H9 (cell line): Measurements from ENCODE around the gene CFAP97D2. TPM values are rescaled to one million over a fixed set of nuclear protein-coding genes. Genes with fewer than 3 reads are reported as not detected.

Experiments used
- DNase-seq: peaks from one replicate; pipeline ENCODE4 v3.0.0-alpha.2; 2017
- H2AFZ ChIP-seq: one replicate; pipeline ENCODE4 v1.6.1; 2013; ENCODE audit warnings: mild to moderate bottlenecking, low read length, control low read depth, moderate library complexity
- H2AK5ac ChIP-seq: 2 replicates; pipeline ENCODE4 v1.6.1; 2013; ENCODE audit warnings: low read length, control low read depth, mixed read lengths; ENCODE audit not compliant: insufficient read length
- H2BK120ac ChIP-seq: one replicate; pipeline ENCODE4 v1.6.1; 2013; ENCODE audit warnings: low read depth, mild to moderate bottlenecking, low read length, control low read depth, inconsistent platforms; ENCODE audit not compliant: poor library complexity, severe bottlenecking
- H2BK12ac ChIP-seq: 2 replicates; pipeline ENCODE4 v1.6.1; 2013; ENCODE audit warnings: low read length, control low read depth, mixed read lengths, low read depth; ENCODE audit not compliant: insufficient read length
- H2BK15ac ChIP-seq: 2 replicates; pipeline ENCODE4 v1.6.1; 2013; ENCODE audit warnings: low read depth, low read length, control low read depth
- H2BK20ac ChIP-seq: one replicate; pipeline ENCODE4 v1.6.1; 2013; ENCODE audit warnings: low read depth, mild to moderate bottlenecking, low read length, control low read depth, inconsistent platforms; ENCODE audit not compliant: poor library complexity, severe bottlenecking
- H2BK5ac ChIP-seq: 2 replicates; pipeline ENCODE4 v1.6.1; 2013; ENCODE audit warnings: low read length, control low read depth, mixed read lengths; ENCODE audit not compliant: insufficient read length
- H3K14ac ChIP-seq: 2 replicates; pipeline ENCODE4 v1.6.1; 2013; ENCODE audit warnings: low read length, control low read depth; ENCODE audit not compliant: insufficient read depth
- H3K18ac ChIP-seq: 2 replicates; pipeline ENCODE4 v1.6.1; 2013; ENCODE audit warnings: low read depth, mild to moderate bottlenecking, mixed read lengths, low read length, control low read depth; ENCODE audit not compliant: insufficient read length
- H3K23ac ChIP-seq: 2 replicates; pipeline ENCODE4 v1.6.1; 2013; ENCODE audit warnings: low read length, control low read depth, mixed read lengths, low read depth; ENCODE audit not compliant: insufficient read length
- H3K23me2 ChIP-seq: 2 replicates; pipeline ENCODE4 v1.6.1; 2013; ENCODE audit warnings: low read depth, mild to moderate bottlenecking, mixed read lengths, low read length, control low read depth; ENCODE audit not compliant: insufficient read length, poor library complexity, severe bottlenecking
- H3K27ac ChIP-seq: 2 replicates; pipeline ENCODE4 v1.5.1; 2013; ENCODE audit warnings: low read length, control low read depth, mixed read lengths, low read depth; ENCODE audit not compliant: insufficient read length
- H3K27me3 ChIP-seq: 2 replicates; pipeline ENCODE4 v1.6.1; 2013; ENCODE audit warnings: low read length, control low read depth, inconsistent platforms; ENCODE audit not compliant: insufficient read depth
- H3K4ac ChIP-seq: 2 replicates; pipeline ENCODE4 v1.6.1; 2013; ENCODE audit warnings: low read depth, mild to moderate bottlenecking, control low read depth, inconsistent platforms, low read length, moderate library complexity
- H3K4me1 ChIP-seq: 2 replicates; pipeline ENCODE4 v1.6.1; 2013; ENCODE audit warnings: low read length, control low read depth, inconsistent platforms; ENCODE audit not compliant: insufficient read depth
- H3K4me2 ChIP-seq: 2 replicates; pipeline ENCODE4 v1.6.1; 2013; ENCODE audit warnings: low read length, control low read depth, mixed read lengths; ENCODE audit not compliant: insufficient read length, insufficient read depth
- H3K56ac ChIP-seq: 2 replicates; pipeline ENCODE4 v1.6.1; 2013; ENCODE audit warnings: low read depth, mild to moderate bottlenecking, mixed read lengths, low read length, control low read depth; ENCODE audit not compliant: insufficient read length
- H3K79me1 ChIP-seq: 2 replicates; pipeline ENCODE4 v1.6.1; 2013; ENCODE audit warnings: low read depth, mild to moderate bottlenecking, moderate library complexity, low read length, control low read depth, inconsistent platforms; ENCODE audit not compliant: insufficient read depth, poor library complexity, severe bottlenecking
- H3K79me2 ChIP-seq: 2 replicates; pipeline ENCODE4 v1.6.1; 2013; ENCODE audit warnings: low read length, control low read depth, inconsistent platforms; ENCODE audit not compliant: insufficient read depth
- H3K9ac ChIP-seq: 2 replicates; pipeline ENCODE4 v1.6.1; 2013; ENCODE audit warnings: low read length, control low read depth, mixed read lengths; ENCODE audit not compliant: insufficient read length; ENCODE audit errors: extremely low read depth
- H3K9me3 ChIP-seq: one replicate; pipeline ENCODE4 v1.6.1; 2013; ENCODE audit warnings: low read depth, low read length, inconsistent platforms; ENCODE audit not compliant: control insufficient read depth
- H3T11ph ChIP-seq: one replicate; pipeline ENCODE4 v1.6.1; 2013; ENCODE audit warnings: mild to moderate bottlenecking, low read length, control low read depth, inconsistent platforms
- H4K20me1 ChIP-seq: one replicate; pipeline ENCODE4 v1.6.1; 2013; ENCODE audit not compliant: control insufficient read depth, insufficient read length, insufficient read depth
- H4K5ac ChIP-seq: 2 replicates; pipeline ENCODE4 v1.6.1; 2013; ENCODE audit warnings: low read depth, mild to moderate bottlenecking, mixed read lengths, low read length, control low read depth; ENCODE audit not compliant: insufficient read length
- H4K8ac ChIP-seq: replicated peaks from 2 replicates; pipeline ENCODE4 v1.6.1; 2013; ENCODE audit warnings: low read length, control low read depth, mixed read lengths, low read depth; ENCODE audit not compliant: insufficient read length
- H4K91ac ChIP-seq: 2 replicates; pipeline ENCODE4 v1.6.1; 2013; ENCODE audit warnings: low read depth, mild to moderate bottlenecking, moderate library complexity, mixed read lengths, low read length, control low read depth; ENCODE audit not compliant: insufficient read length
- H3K27ac Mint-ChIP-seq, 3 experiments: 2 replicates in 2 of 3; 3 replicates in 1 of 3; pipeline ENCODE4 v1.8.0; 2020 to 2021; ENCODE audit warnings: mixed read lengths in 3 of 3, mild to moderate bottlenecking in 1 of 3, moderate library complexity in 1 of 3
- H3K27me3 Mint-ChIP-seq: 2 replicates; pipeline ENCODE4 v1.8.0; 2021; ENCODE audit warnings: low read depth, mild to moderate bottlenecking, moderate library complexity, mixed read lengths
- H3K36me3 Mint-ChIP-seq, 3 experiments: 2 replicates in 2 of 3; 3 replicates in 1 of 3; pipeline ENCODE4 v1.8.0; 2020 to 2021; ENCODE audit warnings: low read depth in 3 of 3, mixed read lengths in 3 of 3; ENCODE audit not compliant: insufficient read depth in 1 of 3
- H3K4me1 Mint-ChIP-seq, 2 experiments: 2 replicates each; pipeline ENCODE4 v1.8.0; 2020; ENCODE audit warnings: mixed read lengths in 2 of 2
- H3K4me3 Mint-ChIP-seq, 2 experiments: 2 replicates in 1 of 2; 3 replicates in 1 of 2; pipeline ENCODE4 v1.8.0; 2020 to 2021; ENCODE audit warnings: mild to moderate bottlenecking in 2 of 2, mixed read lengths in 2 of 2, moderate library complexity in 1 of 2
- H3K9me3 Mint-ChIP-seq, 2 experiments: 2 replicates in 1 of 2; 3 replicates in 1 of 2; pipeline ENCODE4 v1.8.0; 2020; ENCODE audit warnings: mild to moderate bottlenecking in 2 of 2, mixed read lengths in 2 of 2, moderate library complexity in 1 of 2
- WGBS: extraction: QIAGEN DNeasy Blood & Tissue Kit; methylation state at CpG from one replicate; pipeline ENCODE4 v1.1.7; 2013; ENCODE audit warnings: missing lambda C conversion rate, low lambda C conversion rate, mixed read lengths; ENCODE audit not compliant: insufficient read length; ENCODE audit errors: extremely low coverage; 5-methylcytosine and 5-hydroxymethylcytosine counted together
- total RNA-seq: library from RNA; stranded (reverse); gene quantifications from 2 replicates; pipeline ENCODE4 v1.2.1, GENCODE V29; 2021
- TF ChIP-seq, protein P1 (sequence below): fragments of 200-600 bp; sonication (generic); conservative IDR thresholded peaks from 3 replicates; pipeline ENCODE4 v1.8.0; 2021; ENCODE audit warnings: antibody characterized with exemption, mild to moderate bottlenecking

CFAP97D2 gene
- total RNA-seq, 1 experiment from 2014 or later = not detected

DNA sequence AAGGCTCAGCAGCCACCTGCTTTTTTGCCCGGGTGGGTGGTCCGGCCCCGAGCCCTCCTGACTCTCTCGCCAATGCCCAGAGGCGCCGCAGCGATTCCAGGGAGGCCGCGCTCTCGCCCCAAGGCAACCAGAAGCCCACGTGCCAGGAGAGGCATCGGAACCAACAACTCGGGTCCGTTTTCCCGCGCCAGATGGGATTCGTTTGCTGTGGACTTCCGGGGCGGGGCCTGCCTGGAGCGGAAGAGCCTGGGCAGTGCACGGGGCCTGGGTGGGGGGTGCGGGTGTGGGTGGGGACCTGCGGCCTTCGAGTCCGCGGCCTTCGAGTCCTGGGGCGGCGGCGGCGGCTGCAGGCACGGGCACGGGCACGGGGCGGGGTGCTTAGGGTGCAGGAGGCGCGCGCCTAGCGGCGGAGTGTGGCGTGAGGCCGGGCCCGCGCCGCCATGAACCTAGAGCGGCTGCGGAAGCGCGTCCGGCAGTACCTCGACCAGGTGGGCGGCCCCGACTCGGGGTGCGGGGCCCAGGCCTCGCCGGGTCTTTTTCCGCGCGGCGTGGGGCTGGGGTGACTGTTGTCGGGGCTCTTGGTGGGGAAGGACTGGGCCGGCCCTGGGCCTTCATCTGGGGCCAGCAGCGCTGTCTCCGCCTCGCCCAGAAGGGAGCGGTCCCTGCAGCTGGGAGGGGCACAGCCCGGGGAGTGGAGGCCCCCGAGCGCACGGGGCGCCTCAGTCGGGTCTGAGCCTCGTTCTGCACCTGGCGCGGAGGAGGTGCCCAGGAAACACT lies 55.8 kb downstream of the CFAP97D2 start, which contains the start of gene CDC16:
Gene CDC16 (plus strand): TSS at position 253 of the 777 bp plus-strand sequence. CDS start 188 bp downstream, at position 441.
- H3K4me1 ChIP-seq = peaks cover 7% of the 10 kb centered on the region; the same call in 1 of the 2 replicates
- H2AFZ ChIP-seq = no peak within 1 kb of the TSS
- Mint-ChIP-seq H3K27ac (peak within 1 kb of the TSS in 2 of 3 experiments; percentile 47 to 76; a peak in 3 of 7 replicates), H3K36me3 (peaks cover 20 to 32% (median 29%) of the 10 kb centered on the region in 3 experiments), H3K4me1 (peaks cover 40 to 45% of the 10 kb centered on the region in 2 experiments), H3K27me3 (no peaks in the 10 kb centered on the region; the same call in none of the 2 replicates), H3K4me3 (peak within 1 kb of the TSS; percentile 85 to 91), H3K9me3 (0 out of 5 replicates have a peak, but pooled peaks cover 0 to 4% of the 10 kb centered on the region in 2 experiments)
- H4K8ac ChIP-seq = no peak within 1 kb of the TSS
- no peak within 1 kb of the TSS for H3K18ac ChIP-seq
- H2BK5ac ChIP-seq = no peak within 1 kb of the TSS
- no peak within 1 kb of the TSS for H2BK15ac ChIP-seq
- peaks cover 4% of the 10 kb centered on the region; the same call in 1 of the 2 replicates for H3K79me2 ChIP-seq
- H4K20me1 ChIP-seq = no peaks in the 10 kb centered on the region
- no peak within 1 kb of the TSS for H2BK120ac ChIP-seq
- no peak within 1 kb of the TSS for H2AK5ac ChIP-seq
- peak within 1 kb of the TSS; percentile 89 for H3K4me2 ChIP-seq
- peak; percentile 92 for DNase-seq
- H3K9me3 ChIP-seq = no peaks in the 10 kb centered on the region
- H2BK20ac ChIP-seq = no peak within 1 kb of the TSS
- no peak within 1 kb of the TSS for H3K14ac ChIP-seq
- no CpG with 5 or more reads among the region's 76 CpGs for WGBS
- H3K23ac ChIP-seq = no peak within 1 kb of the TSS
- H3K9ac ChIP-seq = peak within 1 kb of the TSS; percentile 42
- peaks cover 5% of the 10 kb centered on the region for H3K23me2 ChIP-seq
- H4K5ac ChIP-seq = no peak within 1 kb of the TSS
- no peak within 1 kb of the TSS for H4K91ac ChIP-seq
- H3K79me1 ChIP-seq = peaks cover 2% of the 10 kb centered on the region
- TF ChIP-seq, protein P1, sequence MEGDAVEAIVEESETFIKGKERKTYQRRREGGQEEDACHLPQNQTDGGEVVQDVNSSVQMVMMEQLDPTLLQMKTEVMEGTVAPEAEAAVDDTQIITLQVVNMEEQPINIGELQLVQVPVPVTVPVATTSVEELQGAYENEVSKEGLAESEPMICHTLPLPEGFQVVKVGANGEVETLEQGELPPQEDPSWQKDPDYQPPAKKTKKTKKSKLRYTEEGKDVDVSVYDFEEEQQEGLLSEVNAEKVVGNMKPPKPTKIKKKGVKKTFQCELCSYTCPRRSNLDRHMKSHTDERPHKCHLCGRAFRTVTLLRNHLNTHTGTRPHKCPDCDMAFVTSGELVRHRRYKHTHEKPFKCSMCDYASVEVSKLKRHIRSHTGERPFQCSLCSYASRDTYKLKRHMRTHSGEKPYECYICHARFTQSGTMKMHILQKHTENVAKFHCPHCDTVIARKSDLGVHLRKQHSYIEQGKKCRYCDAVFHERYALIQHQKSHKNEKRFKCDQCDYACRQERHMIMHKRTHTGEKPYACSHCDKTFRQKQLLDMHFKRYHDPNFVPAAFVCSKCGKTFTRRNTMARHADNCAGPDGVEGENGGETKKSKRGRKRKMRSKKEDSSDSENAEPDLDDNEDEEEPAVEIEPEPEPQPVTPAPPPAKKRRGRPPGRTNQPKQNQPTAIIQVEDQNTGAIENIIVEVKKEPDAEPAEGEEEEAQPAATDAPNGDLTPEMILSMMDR = peak; percentile 40; the same call in 2 of the 3 replicates
- no peak within 1 kb of the TSS for H2BK12ac ChIP-seq
- no peak within 1 kb of the TSS for H3T11ph ChIP-seq
- H3K27me3 ChIP-seq = no peaks in the 10 kb centered on the region
- no peak within 1 kb of the TSS for H3K4ac ChIP-seq
- no peak within 1 kb of the TSS for H3K27ac ChIP-seq
- no peak within 1 kb of the TSS for H3K56ac ChIP-seq
